Upper lobe of right lung (tissue), 1 donor: ENCODE results near the gene SMOC2. TPM values are rescaled to one million over a fixed set of nuclear protein-coding genes. Genes with fewer than 3 reads are reported as not detected.

ENCODE experiments used
- ATAC-seq: fragments of 200-7000 bp; cut with Tn5 transposase; one replicate; pipeline ENCODE4 v1.9.1; 2020; ENCODE audit warnings: mild to moderate bottlenecking, moderate library complexity
- DNase-seq: peaks from one replicate; pipeline ENCODE4 v3.0.0-alpha.2; 2020
- H3K27ac ChIP-seq: fragments of 200-600 bp; one replicate; pipeline ENCODE4 v1.8.0; 2022
- H3K27me3 ChIP-seq: fragments of 200-600 bp; one replicate; pipeline ENCODE4 v1.8.0; 2022; ENCODE audit warnings: mild to moderate bottlenecking
- H3K36me3 ChIP-seq: fragments of 200-600 bp; one replicate; pipeline ENCODE4 v1.8.0; 2022
- H3K4me1 ChIP-seq: fragments of 200-600 bp; one replicate; pipeline ENCODE4 v1.8.0; 2022
- H3K4me3 ChIP-seq: fragments of 200-600 bp; one replicate; pipeline ENCODE4 v1.8.0; 2022; ENCODE audit warnings: mild to moderate bottlenecking
- H3K9me3 ChIP-seq: fragments of 200-600 bp; one replicate; pipeline ENCODE4 v1.8.0; 2022
- intact Hi-C: fragments of 100-400 bp; cut with DNase I; formaldehyde crosslinking; loops from one replicate; pipeline ENCODE4 v1.11.0; 2022
- total RNA-seq: library from RNA; stranded (reverse); fragmentation: NEBNext Ultra II Directional; extraction: Animal tissue kit (Norgen Biotek cat#: 25700); gene quantifications from one replicate; pipeline ENCODE4 v1.2.1, GENCODE V29; 2021
- TF ChIP-seq, protein P1 (sequence below): fragments of 200-600 bp; IDR thresholded peaks from one replicate; pipeline ENCODE4 v1.8.0; 2022; ENCODE audit warnings: antibody characterized with exemption
- donor health status: DM: no; HTN: yes; CAD: no; lungs with severe emphysema.

The SMOC2 gene
- total RNA-seq, 1 donor from 2014 or later = 33.1 TPM

DNA sequence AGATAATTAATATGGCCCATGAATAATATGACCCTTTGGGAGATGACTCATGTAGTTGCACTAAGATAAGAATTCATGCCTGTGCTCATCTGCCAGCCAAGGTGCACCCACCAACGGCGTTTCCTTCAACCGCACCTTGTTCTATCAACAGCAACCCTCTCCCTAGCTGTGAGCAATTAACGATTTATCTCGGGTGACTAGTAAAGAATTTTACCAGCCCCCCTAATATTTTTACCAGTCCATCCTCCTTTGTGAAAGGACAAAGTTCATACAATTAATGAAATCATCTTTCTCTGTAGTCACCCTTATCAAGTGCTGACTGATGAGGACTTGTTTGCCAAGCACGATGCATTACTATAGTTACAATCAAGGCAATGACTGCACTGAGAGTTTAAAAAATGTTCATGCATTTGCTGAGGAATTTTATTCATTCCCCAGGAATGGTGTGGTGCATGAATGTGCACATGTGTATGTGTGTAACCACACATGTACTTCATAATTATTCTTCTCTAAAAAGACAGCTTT lies 118.7 kb downstream of the SMOC2 start:
- Histone ChIP-seq H3K27ac (no peak overlapping the region), H3K36me3 (no peaks in the 10 kb centered on the region), H3K27me3 (no peaks in the 10 kb centered on the region), H3K4me3 (no peak overlapping the region), H3K4me1 (no peaks in the 10 kb centered on the region), H3K9me3 (no peaks in the 10 kb centered on the region)
- TF ChIP-seq, protein P1, sequence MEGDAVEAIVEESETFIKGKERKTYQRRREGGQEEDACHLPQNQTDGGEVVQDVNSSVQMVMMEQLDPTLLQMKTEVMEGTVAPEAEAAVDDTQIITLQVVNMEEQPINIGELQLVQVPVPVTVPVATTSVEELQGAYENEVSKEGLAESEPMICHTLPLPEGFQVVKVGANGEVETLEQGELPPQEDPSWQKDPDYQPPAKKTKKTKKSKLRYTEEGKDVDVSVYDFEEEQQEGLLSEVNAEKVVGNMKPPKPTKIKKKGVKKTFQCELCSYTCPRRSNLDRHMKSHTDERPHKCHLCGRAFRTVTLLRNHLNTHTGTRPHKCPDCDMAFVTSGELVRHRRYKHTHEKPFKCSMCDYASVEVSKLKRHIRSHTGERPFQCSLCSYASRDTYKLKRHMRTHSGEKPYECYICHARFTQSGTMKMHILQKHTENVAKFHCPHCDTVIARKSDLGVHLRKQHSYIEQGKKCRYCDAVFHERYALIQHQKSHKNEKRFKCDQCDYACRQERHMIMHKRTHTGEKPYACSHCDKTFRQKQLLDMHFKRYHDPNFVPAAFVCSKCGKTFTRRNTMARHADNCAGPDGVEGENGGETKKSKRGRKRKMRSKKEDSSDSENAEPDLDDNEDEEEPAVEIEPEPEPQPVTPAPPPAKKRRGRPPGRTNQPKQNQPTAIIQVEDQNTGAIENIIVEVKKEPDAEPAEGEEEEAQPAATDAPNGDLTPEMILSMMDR = no peak
- intact Hi-C loops = no loop called here
- DNase-seq (no peak), ATAC-seq (no peak)

DNA sequence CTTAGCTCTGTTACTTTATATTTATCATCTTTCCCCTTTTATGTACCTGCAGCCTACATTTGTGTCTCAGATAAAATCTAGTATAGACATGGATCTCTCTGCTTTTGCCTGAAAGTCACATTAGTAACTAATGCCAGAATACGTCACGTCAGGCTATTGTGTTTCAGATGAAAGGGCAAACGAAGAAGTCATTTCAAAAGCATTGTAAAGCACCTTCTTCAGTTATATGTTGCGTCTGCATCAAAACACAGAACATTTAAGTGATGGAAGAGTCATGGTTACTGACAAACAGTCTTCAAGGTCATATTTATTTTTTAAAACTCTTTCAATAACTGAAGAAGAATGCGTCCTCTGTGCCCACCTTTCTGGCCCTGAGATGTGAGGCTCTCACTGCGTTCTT lies 119.1 kb downstream of the SMOC2 start:
- DNase-seq (no peak), ATAC-seq (no peak)
- H3K9me3 ChIP-seq = no peaks in the 10 kb centered on the region
- no peaks in the 10 kb centered on the region for H3K36me3 ChIP-seq
- no peak overlapping the region for H3K4me3 ChIP-seq
- H3K4me1 ChIP-seq = no peaks in the 10 kb centered on the region
- H3K27me3 ChIP-seq = no peaks in the 10 kb centered on the region
- intact Hi-C loops = no loop called here
- TF ChIP-seq, protein P1 = no peak
- H3K27ac ChIP-seq = no peak overlapping the region

DNA sequence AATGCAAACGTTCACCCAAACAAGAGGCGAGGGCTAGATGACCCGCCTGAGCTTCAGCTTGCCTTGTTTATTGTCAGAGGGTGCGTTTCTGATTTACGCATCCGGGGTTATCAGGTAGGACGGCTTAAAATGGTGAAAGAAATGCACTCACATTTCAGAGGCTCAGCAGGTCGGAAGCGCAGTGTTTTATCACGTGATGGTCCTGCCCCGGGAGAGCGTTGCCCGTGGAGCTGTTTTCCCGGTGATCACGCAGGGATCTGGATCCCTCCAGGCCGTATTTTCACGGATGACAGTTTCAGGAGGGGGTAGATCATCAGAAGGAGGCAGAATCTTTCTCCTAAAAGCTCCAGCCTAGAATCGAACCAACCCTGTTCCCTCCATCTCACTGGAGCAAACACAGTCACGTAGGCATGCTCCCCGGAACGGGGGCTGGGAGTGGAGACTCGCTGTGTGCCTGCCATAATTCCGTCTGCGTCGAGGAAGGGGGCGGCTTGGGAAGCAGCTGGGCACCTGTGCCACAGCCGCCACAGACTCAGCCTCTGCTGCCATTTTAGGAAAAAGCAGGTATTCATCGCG lies 121.7 kb downstream of the SMOC2 start:
- Histone ChIP-seq H3K4me1 (no peaks in the 10 kb centered on the region), H3K36me3 (no peaks in the 10 kb centered on the region), H3K9me3 (no peaks in the 10 kb centered on the region), H3K27ac (no peak overlapping the region), H3K4me3 (no peak overlapping the region), H3K27me3 (no peaks in the 10 kb centered on the region)
- intact Hi-C loops = no loop called here
- TF ChIP-seq, protein P1 = no peak
- DNase-seq = no peak
- no peak for ATAC-seq

DNA sequence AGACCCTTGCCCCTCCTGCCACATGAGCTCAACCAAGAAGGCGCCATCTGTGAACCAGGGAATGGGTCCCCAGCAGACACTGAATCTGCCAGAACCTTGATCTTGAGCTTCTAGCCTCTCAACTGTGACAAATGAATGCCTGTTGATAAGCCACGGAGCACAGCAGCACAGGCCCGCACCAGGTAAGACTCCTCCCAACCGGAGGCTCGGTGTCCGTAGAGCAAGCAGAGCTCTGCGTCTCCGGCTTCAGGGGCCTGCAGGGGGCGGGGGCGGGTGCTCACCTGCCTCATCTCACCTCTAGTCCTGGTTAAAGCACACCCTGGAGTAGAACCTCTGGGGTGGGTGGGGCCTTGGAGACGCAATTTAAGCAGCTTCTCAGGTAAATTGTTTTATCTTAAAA lies 122.7 kb downstream of the SMOC2 start:
- TF ChIP-seq, protein P1 = no peak
- H3K4me3 ChIP-seq = no peak overlapping the region
- H3K27ac ChIP-seq = no peak overlapping the region
- no peaks in the 10 kb centered on the region for H3K4me1 ChIP-seq
- intact Hi-C loops = no loop called here
- ATAC-seq (no peak), DNase-seq (no peak)
- H3K27me3 ChIP-seq = no peaks in the 10 kb centered on the region
- H3K36me3 ChIP-seq = no peaks in the 10 kb centered on the region
- no peaks in the 10 kb centered on the region for H3K9me3 ChIP-seq

DNA sequence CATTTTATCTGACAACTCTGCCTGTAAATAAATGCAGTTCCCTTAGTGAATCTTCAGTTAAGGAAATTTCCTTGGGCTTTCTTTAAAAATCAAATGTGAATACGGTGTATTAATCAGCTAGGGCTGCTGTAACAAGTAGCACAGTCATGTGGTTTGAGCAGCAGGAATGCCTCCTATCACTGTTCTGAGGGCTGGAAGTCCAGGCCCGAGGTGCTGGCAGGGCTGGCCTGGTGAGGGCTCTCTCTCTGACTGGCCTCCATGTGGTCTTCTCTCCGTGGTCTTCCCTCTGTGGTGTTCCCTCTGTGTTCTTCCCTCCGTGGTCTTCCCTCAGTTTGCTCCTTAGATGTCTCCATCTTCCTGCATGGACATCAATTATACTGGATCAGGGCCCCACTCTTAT lies 124.1 kb downstream of the SMOC2 start:
- ATAC-seq = no peak
- Histone ChIP-seq H3K27me3 (no peaks in the 10 kb centered on the region), H3K9me3 (no peaks in the 10 kb centered on the region), H3K4me1 (no peaks in the 10 kb centered on the region), H3K4me3 (no peak overlapping the region), H3K36me3 (no peaks in the 10 kb centered on the region), H3K27ac (no peak overlapping the region)
- TF ChIP-seq, protein P1 = no peak
- intact Hi-C loops = no loop called here
- DNase-seq = no peak

DNA sequence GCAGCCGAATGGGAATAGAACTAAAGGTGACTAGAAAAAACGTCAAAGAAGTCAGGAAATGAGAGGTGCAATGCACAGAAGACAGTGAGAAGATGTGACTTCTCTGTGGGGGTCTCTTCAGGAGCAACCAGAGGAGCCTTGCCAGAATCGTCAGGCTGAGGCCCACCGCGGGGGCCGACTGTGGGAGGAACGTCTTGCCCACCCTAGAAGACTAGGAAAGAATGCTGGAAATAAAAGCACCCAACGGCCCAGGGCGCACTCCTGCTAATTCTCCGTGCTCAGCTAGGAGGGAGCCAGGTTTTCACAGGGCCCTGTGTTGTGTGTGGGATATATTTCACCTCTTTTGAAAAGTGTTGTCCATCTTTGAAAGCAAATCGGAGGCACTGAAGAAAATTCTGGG lies 129.2 kb downstream of the SMOC2 start:
- intact Hi-C loops = no loop called here
- Histone ChIP-seq H3K4me3 (no peak overlapping the region), H3K36me3 (no peaks in the 10 kb centered on the region), H3K27ac (no peak overlapping the region), H3K9me3 (no peaks in the 10 kb centered on the region), H3K4me1 (peaks cover 3% of the 10 kb centered on the region), H3K27me3 (no peaks in the 10 kb centered on the region)
- DNase-seq = no peak
- TF ChIP-seq, protein P1 = no peak
- ATAC-seq = no peak
